Retinal pigment epithelial cell (primary cell): ENCODE data around the gene PLOD3.

Experiments
- DNase-seq: peaks from one replicate; pipeline ENCODE4 v3.0.0-alpha.2; 2010; ENCODE audit warnings: low read depth
- H3K4me3 ChIP-seq: 2 replicates; pipeline ENCODE4 v1.5.1; 2011; ENCODE audit warnings: mild to moderate bottlenecking, low read length, control low read depth, moderate library complexity
- CTCF ChIP-seq: conservative IDR thresholded peaks from 2 replicates; pipeline ENCODE4 v1.5.1; 2011; ENCODE audit warnings: low read depth, low read length, control low read depth, inconsistent platforms

The PLOD3 gene

GRCh38 chr7:101156277-101156676 is 61.1 kb downstream of the PLOD3 start:
- no peak for DNase-seq
- H3K4me3 ChIP-seq: no peak overlapping the region
- peak; percentile 29 for TF ChIP-seq CTCF
